ENCODE data around the gene FAAH2.
"Not testable (repeated sequence)": the region's sequence is repeated elsewhere in the genome, so short reads cannot be mapped to it uniquely, and the experiment has no call there.

The FAAH2 gene, protein sequence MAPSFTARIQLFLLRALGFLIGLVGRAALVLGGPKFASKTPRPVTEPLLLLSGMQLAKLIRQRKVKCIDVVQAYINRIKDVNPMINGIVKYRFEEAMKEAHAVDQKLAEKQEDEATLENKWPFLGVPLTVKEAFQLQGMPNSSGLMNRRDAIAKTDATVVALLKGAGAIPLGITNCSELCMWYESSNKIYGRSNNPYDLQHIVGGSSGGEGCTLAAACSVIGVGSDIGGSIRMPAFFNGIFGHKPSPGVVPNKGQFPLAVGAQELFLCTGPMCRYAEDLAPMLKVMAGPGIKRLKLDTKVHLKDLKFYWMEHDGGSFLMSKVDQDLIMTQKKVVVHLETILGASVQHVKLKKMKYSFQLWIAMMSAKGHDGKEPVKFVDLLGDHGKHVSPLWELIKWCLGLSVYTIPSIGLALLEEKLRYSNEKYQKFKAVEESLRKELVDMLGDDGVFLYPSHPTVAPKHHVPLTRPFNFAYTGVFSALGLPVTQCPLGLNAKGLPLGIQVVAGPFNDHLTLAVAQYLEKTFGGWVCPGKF

DNA sequence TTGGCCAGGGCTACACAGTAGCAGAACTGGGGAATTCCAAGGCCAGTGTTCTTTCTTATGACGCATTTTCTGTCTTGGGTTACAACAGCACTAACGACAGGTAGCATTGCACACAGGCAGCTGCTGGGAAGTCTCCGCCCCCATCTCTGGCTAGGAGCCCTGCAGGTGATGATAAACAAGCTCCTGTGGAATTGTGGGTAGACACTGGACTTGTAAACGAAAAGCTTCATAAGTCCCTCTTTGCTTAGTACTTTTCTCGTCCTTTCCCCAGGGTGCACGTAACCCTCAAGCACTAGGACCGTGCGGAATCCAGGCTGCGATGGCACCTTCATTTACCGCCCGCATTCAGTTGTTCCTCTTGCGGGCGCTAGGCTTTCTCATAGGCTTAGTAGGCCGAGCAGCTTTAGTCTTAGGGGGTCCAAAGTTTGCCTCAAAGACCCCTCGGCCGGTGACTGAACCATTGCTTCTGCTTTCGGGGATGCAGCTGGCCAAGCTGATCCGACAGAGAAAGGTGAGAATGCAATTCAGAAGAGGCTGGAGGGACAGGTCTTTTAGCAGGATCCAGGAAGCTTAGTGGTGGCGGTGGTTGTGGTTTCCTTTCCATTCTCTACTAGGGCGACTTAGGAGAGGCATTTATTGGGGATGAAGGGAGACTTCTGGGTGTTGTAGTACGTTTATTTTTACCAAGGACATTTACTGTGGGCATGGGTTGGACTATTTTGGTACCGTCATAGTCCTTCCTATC, at the start of gene FAAH2:
TSS of gene FAAH2 (plus strand) at position 200 of the 745 bp plus-strand sequence. CDS start at position 320, 120 bp downstream.
- DNase-seq: no peak

DNA sequence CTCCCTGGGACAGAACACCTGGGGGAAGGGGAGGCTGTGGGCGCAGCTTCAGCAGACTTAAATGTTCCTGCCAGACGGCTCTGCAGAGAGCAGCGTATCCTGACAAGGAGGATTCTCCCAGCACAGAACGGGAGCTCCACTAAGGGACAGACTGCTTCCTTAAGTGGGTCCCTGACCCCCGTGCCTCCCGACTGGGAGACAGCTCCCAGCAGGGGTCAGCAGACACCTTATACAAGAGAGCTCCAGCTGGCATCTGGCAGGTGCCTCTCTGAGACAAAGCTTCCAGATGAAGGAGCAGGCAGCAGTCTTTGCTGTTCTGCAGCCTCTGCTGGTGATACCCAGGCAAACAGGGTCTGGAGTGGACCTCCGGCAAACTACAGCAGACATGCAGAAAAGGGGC, 44.5 kb upstream of the FAAH2 start:
- no peak for DNase-seq

DNA sequence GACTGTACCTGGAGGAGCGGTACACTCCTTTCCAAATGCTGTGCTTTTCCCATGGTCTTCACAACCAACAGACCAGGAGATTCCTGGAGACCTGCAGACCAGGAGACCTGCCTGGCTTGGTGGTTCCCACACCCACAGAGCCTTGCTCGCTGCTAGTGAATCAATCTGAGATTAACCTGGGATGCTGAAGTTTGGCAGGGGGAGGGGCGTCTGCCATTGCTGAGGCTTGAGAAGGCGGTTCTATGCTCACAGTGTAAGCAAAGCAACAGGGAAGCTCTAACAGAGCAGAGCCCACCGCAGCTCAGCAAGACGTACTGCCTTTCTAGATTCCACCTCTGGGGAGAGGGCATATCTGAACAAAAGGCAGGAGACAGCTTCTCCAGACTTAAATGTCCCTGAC, 34.5 kb upstream of the FAAH2 start:
- no peak for DNase-seq

DNA sequence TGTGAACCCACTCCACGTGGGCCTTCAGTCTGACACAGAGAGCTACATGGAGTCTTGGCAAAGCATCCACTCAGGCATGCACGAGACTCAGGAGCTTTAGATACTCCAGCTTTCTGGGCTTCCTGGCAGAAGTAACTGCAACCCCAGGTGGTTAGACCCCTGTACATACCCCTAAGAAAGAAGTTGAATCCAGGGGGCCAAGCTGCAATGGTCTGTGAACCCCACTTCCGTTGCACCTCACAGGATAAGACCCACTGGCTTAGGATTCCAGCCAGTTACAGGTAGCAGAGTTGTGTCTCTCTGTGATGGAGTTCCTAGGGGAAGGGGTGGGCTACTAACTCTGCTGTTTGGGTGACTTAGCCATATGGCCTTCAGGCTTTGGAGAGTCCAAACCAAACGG, 21.4 kb upstream of the FAAH2 start:
- DNase-seq: no peak

DNA sequence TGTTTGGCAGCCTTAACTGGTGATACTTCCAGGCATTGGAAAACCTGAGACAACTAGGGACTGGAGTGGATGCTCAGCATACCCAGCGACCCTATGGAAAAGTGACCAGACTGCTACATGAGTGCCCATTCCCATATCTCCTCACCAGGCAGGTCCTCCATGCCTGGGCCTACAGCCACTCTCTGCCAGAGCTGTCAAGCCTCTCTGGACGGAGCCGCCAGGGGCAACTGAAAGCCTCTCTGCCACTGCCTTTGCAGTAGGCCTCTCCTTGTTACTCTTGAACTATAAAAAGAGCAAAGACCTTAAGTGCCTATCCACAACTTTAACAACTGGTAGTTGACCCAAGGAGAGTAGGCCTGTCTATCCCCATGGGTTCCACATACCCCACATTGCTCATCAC, 20.2 kb upstream of the FAAH2 start:
- no peak for DNase-seq

DNA sequence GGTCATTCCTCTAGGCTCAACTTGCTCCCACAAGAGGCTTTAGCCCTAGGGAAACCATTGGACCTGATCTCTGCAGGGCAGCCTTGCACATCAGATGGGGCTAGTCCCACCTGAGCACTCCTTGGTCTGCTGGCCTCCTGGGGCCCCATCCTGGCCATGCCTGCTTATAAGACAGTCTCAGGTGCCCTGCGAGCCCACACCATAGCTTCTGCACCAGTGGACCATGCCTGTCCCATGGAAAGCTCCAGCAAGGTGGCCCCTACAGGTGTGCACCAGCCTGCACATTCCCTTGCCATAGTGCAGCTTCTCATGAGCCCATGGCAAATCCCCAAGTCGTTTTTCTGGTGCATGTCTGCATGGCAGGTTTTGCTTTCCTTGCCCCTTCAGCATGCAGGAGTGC, 19.6 kb upstream of the FAAH2 start:
- no peak for DNase-seq

DNA sequence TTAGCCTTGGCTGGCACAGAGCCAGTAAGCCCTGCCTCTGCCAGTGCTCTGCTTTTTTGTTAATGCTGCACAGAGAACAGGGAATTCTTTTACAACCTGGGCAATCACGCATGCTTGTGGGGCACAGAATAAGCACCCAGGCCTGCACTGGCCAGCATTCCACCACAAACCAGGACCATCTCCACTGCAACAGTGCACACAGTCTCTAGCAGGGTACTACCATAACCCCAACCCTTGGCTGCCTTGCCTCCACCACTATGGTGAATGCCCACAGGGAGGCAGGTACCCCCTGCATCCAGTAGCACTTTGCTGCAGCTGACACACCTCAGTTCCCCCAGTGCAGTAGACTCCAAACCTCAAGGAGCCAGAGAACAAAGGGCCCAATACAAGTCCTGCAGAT, 19.2 kb upstream of the FAAH2 start:
- no peak for DNase-seq

DNA sequence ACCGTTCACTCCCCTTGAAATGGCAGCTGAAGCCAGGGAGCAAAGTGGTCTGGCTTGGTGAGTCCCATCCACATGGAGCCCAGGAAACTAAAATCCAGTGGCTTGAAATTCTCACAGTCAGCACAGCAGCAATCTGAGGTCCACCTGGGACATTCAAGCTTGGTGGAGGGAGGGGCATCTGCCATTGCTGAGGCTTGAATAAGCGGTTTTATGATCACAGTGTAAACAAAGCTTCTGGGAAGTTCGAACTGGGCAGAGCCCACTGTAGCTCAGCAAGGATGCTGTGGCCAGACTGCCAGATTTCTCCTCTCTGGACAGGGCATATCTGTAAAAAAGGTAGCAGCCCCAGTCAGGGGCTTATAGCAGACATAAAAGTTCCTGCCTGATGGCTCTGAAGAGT, 15.5 kb upstream of the FAAH2 start:
- no peak for DNase-seq

DNA sequence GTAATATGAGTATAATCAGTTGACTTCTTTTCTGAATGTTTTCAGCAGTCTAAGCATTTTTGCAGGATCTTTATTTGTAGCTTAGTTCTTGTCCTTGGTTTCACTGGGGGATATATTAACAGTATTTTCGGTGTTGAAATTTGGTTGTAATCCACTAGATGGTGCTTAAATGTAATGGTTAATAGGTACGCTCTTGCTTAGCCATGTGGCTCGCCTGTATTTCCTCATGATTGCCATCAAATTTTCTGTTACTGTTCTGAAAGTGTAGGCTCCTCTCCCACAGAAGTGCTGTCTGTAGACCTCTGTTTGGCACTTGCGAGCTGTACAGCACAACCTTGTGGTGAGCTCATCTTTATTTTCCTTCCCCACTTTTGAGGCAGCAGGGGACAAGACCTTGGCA, 3.9 kb upstream of the FAAH2 start:
- DNase-seq: no peak

DNA sequence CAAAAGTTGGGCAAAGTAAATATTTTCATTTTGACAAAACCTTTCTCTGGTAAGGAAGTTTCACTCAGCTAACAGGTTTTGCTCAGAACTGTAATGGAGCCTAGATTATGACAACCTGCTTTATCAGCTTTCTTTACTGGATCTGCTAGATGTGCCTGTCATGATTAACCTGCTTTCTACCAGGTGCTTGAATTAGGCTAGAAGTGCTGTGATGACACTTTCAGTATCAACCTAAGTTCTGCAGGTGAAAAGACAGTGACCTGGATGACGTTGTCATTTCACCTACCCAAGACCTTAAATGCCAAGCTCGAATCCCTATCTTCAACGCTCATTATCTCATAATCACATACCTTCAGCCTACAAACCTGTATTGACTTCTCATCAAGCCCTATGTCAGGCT, 1.5 kb upstream of the FAAH2 start:
- DNase-seq: no peak

DNA sequence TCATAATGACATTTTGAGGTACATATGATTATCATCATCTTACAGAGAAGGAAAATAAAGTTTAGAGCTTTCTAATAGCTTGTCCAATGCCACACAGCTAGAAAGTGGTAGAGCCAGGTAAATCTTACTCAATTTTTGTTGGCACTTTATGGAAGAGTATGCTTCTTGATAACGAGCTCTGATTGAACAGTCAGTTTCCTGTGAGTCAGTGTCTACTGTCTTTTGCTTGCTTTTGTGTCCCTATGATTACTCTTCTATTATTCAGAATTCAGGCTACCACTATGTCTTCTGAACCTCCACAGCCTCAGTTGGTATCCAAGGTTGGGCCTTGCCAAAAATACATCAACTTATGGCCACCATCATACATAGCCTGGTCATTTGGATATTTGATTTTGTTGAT, 2.6 kb downstream of the FAAH2 start:
- no peak for DNase-seq

DNA sequence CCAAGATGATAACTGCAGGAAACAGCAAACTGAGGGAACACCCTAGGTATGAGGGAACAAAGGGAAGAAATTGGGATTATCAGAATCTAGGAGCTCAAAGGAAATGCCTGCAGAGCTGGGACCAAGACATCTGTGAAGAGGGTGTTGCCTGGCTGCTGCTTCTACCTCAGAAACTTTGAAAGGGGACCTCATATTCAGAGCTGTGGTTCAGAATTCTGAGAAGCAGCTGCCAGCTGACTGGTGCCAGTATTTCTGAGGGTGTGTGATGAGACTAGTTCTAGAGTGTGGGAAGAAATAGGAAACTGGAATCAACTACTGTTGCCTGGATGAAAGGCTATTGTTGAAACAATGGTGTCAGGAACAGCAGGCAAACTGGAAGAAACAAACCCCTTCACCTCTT, 8.5 kb downstream of the FAAH2 start:
- DNase-seq: no peak

DNA sequence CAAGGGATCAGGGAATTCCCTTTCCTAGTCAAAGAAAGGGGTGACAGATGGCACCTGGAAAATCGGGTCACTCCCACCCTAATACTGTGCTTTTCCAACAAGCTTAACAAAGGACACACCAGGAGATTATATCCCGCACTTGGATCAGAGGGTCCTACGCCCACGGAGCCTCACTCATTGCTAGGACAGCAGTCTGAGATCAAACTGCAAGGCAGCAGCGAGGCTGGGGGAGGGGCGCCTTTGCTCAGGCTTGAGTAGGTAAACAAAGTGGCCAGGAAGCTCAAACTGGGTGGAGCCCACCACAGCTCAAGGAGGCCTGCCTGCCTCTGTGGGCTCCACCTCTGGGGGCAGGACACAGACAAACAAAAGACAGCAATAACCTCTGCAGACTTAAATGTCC, 9.2 kb downstream of the FAAH2 start:
- not testable (repeated sequence) for DNase-seq

DNA sequence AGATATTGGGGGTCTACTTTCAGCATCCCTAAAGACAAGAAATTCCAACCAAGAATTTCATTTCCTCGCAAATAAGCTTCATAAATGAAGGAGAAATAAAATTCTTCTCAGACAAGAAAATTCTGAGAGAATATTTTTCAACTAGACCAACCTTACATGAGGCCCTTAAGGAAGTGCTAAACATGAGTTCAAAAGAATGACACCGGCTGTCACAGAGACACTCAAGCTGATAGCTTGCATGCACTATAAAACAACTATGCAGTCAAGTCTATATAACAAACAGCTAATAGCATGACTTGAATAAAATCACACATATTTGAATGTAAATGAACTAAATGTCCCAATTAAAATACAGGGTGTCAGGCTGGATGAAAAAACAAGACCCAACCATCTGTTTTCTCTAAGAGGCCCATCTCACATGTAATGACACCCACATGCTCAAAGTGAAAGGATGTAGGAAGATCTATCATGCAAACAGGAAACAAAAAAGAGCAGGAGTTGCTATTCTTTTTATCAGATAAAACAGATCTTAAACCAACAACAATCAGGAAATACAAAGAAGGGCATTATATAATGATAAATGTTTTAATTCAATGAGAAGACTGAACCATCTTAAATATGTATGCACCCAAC, 27.2 kb downstream of the FAAH2 start:
- DNase-seq: no peak

DNA sequence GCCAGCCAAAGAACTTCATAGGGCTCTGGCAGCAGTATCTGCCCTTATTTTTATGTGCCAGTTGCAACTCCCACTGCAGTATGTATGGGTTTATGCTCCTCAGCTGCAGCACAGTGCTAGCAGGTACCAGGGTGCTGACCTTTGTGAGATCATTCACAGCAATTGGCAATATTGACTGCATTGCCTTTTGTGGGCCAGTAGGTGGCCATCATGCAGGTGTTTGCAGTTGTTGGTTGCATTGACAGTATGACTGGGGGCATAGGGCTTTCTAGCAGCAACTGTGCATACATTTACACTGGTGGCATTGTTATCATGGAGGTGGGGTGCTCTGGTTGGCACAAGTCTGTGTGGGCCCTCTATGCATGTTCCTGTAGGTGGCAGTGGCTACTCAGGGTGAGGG, 42.5 kb downstream of the FAAH2 start:
- DNase-seq: no peak

DNA sequence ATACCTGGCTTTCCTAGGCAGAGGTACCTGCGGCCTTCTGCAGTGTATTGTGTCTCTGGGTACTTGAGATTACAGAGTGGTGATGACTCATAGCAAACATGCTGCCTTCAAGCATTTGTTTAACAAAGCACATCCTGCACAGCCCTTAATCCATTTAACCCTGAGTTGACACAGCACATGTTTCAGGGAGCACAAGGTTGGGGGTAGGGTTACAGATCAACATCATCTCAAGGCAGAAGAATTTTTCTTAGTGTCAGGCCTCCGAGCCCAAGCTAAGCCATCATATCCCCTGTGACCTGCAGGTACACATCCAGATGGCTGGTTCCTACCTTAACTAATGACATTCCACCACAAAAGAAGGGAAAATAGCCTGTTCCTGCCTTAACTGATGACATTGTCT, 49.3 kb downstream of the FAAH2 start:
- not testable (repeated sequence) for DNase-seq

DNA sequence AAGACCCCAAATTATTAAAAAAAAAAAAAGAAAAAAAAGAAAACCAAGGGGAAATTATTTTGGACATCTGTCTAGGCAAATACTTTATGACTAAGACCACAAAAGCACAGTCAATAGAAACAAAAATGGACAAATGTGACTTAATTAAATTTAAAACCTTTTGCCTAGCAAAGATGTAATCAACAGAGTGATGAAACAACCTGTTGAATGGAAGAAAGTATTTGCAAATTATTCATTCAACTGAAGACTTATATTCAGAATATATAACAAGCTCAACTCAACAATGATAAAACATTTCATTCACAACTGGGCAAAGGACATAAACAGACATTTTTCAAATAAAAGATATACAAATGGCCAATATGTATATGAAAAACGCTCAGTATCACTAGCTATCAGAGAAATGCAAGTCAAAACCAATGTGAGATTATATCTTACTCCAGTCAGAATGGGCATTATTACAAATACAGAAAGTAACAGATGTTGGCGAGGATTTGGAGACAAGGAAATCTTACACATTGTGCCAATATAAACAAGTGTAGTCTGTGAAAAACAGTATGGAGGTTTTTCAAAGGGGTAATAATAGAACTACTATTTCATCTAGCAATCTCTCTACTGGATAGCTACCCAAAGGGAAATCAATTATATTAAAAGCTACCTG, 67.1 kb downstream of the FAAH2 start:
- DNase-seq: no peak

DNA sequence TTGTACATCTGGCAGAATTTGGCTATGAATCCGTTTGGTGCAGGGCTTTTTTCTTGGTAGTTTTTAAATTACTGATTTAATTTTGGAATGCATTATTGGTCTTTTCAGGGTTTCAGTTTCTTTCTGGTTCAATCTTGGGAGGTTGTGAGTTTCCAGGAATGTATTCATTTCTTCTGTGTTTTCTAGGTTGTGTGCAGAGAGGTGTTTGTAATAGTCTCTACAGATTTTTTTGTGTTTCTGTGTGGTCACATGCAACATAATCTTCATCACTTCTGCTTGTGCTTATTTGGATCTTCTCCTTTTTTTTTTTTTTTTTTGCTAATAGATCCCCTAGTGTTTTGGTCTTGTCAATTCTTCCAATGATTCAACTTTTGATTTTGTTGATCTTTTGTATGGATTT, 77.6 kb downstream of the FAAH2 start:
- DNase-seq: no peak

DNA sequence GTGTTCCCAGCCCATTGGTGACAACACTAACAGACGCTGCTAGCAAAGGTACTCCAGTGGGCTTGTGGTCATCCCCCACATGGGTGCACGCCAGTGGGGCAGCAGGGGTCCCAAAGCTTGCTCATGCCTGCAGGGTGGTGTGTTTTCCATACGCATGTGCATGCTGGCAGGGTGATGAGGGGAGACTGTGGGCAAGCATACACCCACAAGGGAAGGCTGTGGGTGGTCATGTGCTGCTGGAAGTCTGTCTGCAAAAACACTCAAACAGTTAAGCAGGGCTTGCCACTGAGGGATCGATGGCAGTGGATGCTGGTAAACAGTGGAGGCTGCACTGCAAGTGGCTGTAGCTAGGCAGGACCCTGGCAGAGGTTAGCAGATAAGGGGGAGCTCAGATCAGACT, 79.9 kb downstream of the FAAH2 start:
- DNase-seq: no peak

DNA sequence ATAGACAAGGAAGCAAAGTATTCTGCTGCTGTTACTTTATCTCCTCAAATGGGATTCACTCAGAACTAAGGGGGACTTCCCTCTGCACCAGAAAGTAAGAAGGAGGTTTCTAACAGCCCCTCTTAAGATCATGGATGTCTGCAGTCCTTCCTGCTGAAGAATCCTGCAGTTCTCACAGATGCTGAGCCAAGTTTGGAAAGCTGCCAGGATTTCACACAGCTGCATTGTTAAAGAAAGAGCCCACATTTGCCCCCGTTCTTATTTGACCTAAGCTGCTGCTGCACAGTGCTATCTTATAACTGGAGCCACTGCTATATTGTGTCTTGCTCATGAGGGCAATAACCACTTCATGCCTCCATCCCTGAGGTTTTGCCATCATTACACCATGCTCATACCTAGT, 81.1 kb downstream of the FAAH2 start:
- DNase-seq: peak; percentile 17

DNA sequence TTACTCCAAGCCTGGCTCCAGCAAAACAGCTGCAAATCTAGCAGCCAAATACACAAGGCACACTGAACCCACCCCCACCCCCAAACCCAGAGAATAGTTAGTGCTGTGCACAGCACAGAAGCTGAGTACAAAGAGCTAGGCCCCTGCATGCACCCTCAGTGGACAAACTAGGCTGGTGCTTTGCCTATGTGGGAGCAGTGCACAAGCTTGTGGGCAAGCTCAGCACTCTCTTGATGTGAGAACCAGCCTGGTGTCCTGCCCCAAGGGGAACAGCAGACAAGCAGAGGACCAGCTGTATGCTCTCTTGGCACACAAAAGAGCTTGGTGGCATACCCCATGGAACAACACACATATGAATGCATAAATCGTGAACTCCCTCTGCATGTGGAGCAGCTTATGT, 81.7 kb downstream of the FAAH2 start:
- no peak for DNase-seq

DNA sequence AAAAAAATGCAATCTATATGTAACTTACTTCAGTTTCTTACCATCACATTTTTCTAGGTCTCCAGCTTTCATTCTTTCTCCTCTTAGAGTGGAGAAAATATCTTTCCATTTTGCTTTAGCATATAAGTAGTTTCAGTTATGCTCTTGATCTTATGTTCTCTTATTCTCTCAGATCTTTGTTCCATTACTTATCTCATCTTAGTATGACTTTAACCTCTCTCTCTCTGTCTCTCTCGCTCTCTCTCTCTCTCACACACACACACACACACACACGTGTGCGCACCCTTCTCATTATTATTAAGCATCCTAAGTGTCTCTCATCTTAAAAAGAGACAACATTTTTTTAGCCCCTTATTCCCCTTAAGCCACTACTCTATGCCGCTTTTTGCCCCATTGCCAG, 92.8 kb downstream of the FAAH2 start:
- no peak for DNase-seq

Measured in right hindlimb (tissue), 1 donor.